ENCODE results near the gene ZFP37. TPM values are rescaled to one million over a fixed set of nuclear protein-coding genes. Genes with fewer than 3 reads are reported as not detected.
"Not testable (repeated sequence)": the region's sequence is repeated elsewhere in the genome, so short reads cannot be mapped to it uniquely, and the experiment has no call there.

Gene ZFP37
- total and polyA plus RNA-seq, 2 experiments from 2014 or later: 2.3 to 5.6 TPM

DNA sequence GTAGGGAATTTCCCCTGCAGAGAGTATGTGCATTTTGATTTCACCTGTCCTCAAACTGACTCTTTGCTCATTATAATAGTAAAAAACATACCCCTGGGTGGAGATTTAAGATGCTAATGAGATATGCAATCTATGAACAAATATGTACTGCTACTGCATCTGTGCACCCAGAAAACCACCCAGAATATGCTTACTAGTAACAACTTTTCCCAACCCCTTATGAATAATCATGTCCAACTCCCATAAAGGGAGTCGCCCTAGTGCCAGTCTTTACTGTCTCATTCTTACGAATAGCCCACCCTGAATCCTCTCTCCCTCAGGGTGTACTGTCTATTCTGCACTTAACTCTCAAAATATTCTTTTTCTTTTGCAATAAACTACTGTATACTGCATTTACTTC, 39.0 kb upstream of the ZFP37 start (continued):
- TF ChIP-seq, protein P1, sequence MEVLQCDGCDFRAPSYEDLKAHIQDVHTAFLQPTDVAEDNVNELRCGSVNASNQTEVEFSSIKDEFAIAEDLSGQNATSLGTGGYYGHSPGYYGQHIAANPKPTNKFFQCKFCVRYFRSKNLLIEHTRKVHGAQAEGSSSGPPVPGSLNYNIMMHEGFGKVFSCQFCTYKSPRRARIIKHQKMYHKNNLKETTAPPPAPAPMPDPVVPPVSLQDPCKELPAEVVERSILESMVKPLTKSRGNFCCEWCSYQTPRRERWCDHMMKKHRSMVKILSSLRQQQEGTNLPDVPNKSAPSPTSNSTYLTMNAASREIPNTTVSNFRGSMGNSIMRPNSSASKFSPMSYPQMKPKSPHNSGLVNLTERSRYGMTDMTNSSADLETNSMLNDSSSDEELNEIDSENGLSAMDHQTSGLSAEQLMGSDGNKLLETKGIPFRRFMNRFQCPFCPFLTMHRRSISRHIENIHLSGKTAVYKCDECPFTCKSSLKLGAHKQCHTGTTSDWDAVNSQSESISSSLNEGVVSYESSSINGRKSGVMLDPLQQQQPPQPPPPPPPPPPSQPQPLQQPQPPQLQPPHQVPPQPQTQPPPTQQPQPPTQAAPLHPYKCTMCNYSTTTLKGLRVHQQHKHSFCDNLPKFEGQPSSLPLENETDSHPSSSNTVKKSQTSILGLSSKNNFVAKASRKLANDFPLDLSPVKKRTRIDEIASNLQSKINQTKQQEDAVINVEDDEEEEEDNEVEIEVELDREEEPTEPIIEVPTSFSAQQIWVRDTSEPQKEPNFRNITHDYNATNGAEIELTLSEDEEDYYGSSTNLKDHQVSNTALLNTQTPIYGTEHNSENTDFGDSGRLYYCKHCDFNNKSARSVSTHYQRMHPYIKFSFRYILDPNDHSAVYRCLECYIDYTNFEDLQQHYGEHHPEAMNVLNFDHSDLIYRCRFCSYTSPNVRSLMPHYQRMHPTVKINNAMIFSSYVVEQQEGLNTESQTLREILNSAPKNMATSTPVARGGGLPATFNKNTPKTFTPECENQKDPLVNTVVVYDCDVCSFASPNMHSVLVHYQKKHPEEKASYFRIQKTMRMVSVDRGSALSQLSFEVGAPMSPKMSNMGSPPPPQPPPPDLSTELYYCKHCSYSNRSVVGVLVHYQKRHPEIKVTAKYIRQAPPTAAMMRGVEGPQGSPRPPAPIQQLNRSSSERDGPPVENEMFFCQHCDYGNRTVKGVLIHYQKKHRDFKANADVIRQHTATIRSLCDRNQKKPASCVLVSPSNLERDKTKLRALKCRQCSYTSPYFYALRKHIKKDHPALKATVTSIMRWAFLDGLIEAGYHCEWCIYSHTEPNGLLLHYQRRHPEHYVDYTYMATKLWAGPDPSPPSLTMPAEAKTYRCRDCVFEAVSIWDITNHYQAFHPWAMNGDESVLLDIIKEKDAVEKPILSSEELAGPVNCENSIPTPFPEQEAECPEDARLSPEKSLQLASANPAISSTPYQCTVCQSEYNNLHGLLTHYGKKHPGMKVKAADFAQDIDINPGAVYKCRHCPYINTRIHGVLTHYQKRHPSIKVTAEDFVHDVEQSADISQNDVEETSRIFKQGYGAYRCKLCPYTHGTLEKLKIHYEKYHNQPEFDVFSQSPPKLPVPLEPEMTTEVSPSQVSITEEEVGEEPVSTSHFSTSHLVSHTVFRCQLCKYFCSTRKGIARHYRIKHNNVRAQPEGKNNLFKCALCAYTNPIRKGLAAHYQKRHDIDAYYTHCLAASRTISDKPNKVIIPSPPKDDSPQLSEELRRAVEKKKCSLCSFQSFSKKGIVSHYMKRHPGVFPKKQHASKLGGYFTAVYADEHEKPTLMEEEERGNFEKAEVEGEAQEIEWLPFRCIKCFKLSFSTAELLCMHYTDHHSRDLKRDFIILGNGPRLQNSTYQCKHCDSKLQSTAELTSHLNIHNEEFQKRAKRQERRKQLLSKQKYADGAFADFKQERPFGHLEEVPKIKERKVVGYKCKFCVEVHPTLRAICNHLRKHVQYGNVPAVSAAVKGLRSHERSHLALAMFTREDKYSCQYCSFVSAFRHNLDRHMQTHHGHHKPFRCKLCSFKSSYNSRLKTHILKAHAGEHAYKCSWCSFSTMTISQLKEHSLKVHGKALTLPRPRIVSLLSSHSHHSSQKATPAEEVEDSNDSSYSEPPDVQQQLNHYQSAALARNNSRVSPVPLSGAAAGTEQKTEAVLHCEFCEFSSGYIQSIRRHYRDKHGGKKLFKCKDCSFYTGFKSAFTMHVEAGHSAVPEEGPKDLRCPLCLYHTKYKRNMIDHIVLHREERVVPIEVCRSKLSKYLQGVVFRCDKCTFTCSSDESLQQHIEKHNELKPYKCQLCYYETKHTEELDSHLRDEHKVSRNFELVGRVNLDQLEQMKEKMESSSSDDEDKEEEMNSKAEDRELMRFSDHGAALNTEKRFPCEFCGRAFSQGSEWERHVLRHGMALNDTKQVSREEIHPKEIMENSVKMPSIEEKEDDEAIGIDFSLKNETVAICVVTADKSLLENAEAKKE (CRISPR knock-in tag; IDR thresholded peaks at IDR 0.05): no peak
- TF ChIP-seq JUNB (IDR thresholded peaks at IDR 0.05; ENCODE audit: unreplicated experiment) (no peak), EZH2phosphoT487 (IDR thresholded peaks at IDR 0.05; ENCODE audit: unreplicated experiment) (no peak), ZNF114 (CRISPR knock-in tag; IDR thresholded peaks at IDR 0.05) (no peak)
- TF ChIP-seq, protein P2, sequence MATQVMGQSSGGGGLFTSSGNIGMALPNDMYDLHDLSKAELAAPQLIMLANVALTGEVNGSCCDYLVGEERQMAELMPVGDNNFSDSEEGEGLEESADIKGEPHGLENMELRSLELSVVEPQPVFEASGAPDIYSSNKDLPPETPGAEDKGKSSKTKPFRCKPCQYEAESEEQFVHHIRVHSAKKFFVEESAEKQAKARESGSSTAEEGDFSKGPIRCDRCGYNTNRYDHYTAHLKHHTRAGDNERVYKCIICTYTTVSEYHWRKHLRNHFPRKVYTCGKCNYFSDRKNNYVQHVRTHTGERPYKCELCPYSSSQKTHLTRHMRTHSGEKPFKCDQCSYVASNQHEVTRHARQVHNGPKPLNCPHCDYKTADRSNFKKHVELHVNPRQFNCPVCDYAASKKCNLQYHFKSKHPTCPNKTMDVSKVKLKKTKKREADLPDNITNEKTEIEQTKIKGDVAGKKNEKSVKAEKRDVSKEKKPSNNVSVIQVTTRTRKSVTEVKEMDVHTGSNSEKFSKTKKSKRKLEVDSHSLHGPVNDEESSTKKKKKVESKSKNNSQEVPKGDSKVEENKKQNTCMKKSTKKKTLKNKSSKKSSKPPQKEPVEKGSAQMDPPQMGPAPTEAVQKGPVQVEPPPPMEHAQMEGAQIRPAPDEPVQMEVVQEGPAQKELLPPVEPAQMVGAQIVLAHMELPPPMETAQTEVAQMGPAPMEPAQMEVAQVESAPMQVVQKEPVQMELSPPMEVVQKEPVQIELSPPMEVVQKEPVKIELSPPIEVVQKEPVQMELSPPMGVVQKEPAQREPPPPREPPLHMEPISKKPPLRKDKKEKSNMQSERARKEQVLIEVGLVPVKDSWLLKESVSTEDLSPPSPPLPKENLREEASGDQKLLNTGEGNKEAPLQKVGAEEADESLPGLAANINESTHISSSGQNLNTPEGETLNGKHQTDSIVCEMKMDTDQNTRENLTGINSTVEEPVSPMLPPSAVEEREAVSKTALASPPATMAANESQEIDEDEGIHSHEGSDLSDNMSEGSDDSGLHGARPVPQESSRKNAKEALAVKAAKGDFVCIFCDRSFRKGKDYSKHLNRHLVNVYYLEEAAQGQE (IDR thresholded peaks at IDR 0.05; ENCODE audit: unreplicated experiment): no peak

DNA sequence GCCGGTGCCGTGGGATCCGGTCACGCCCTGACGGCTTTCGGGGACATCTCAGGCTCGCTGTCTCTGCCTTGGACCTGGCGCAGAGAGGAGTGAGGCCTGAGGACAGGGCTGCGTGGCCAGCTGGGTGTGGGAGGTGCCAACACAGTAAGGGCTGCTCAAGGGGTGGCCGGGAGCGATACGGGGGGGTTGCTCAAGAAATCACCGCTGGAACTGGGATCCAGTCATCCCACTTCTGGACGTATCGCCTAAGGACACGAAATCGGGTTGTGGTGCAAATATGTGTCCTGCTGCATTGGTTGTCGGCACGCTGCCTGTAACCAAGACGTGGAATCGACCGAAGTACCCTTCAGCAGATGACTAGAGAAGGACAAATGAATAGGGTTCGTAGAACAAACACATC, 33.4 kb upstream of the ZFP37 start:
- DNase-seq (ENCODE audit: low spot score); H3K4me1 ChIP-seq (ENCODE audit: insufficient read depth); ATAC-seq; H3K79me2 ChIP-seq (replicated peaks; ENCODE audit: insufficient read depth); H3K4me3 ChIP-seq; H3K4me2 ChIP-seq; H3K27ac ChIP-seq (ENCODE audit: low read depth); H3F3A ChIP-seq (replicated peaks; ENCODE audit: low read depth); H3K36me3 ChIP-seq (ENCODE audit: insufficient read depth); H3K4me1 Mint-ChIP-seq; H2AFZ ChIP-seq; H3K9me2 ChIP-seq (ENCODE audit: insufficient read depth); H3K36me3 Mint-ChIP-seq (ENCODE audit: low read depth); H3K27ac Mint-ChIP-seq; H3K4me3 Mint-ChIP-seq: not testable (repeated sequence)
- Histone ChIP-seq H4K20me1 (replicated peaks; ENCODE audit: insufficient read depth) (peaks cover 15% of the 10 kb centered on the region; the same call in 1 of the 2 replicates), H3K27me3 (ENCODE audit: insufficient read depth) (peaks cover 67% of the 10 kb centered on the region)
- Mint-ChIP-seq H3K27me3 (ENCODE audit: insufficient read depth, low read depth, poor library complexity) (peaks cover 39% of the 10 kb centered on the region), H3K9me3 (peaks cover 12% of the 10 kb centered on the region)
- peak; percentile 98 for TF ChIP-seq EZH2 (IDR thresholded peaks at IDR 0.05; ENCODE audit: low read depth, unreplicated experiment)
- peak; percentile 99 for TF ChIP-seq EZH2phosphoT487 (IDR thresholded peaks at IDR 0.05; ENCODE audit: unreplicated experiment)

Data from GM23338 (cell line).